ENCODE results near the gene CSK.

- TF ChIP-seq, protein P1, sequence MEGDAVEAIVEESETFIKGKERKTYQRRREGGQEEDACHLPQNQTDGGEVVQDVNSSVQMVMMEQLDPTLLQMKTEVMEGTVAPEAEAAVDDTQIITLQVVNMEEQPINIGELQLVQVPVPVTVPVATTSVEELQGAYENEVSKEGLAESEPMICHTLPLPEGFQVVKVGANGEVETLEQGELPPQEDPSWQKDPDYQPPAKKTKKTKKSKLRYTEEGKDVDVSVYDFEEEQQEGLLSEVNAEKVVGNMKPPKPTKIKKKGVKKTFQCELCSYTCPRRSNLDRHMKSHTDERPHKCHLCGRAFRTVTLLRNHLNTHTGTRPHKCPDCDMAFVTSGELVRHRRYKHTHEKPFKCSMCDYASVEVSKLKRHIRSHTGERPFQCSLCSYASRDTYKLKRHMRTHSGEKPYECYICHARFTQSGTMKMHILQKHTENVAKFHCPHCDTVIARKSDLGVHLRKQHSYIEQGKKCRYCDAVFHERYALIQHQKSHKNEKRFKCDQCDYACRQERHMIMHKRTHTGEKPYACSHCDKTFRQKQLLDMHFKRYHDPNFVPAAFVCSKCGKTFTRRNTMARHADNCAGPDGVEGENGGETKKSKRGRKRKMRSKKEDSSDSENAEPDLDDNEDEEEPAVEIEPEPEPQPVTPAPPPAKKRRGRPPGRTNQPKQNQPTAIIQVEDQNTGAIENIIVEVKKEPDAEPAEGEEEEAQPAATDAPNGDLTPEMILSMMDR (IDR thresholded peaks at IDR 0.05; ENCODE audit: poor library complexity) = no peak
- TF ChIP-seq EZH2phosphoT487 (IDR thresholded peaks at IDR 0.05; ENCODE audit: low read depth, severe bottlenecking, unreplicated experiment) = no peak
Observed at GRCh38 chr15:74784426-74785193, 2.7 kb downstream of the CSK start.

All from hepatocyte (in vitro differentiated cells).